GM18517 (cell line): ENCODE results near the gene ANKMY1.

Experiments used
- ATAC-seq: cut with Tn5 transposase; IDR thresholded peaks from one replicate; pipeline ENCODE4 v1.9.1; 2021; ENCODE audit warnings: mild to moderate bottlenecking, moderate library complexity; ENCODE audit not compliant: unreplicated experiment

The ANKMY1 gene

GRCh38 chr2:240581811-240582210 lies 24.0 kb upstream of the ANKMY1 start:
- no peak for ATAC-seq

DNA sequence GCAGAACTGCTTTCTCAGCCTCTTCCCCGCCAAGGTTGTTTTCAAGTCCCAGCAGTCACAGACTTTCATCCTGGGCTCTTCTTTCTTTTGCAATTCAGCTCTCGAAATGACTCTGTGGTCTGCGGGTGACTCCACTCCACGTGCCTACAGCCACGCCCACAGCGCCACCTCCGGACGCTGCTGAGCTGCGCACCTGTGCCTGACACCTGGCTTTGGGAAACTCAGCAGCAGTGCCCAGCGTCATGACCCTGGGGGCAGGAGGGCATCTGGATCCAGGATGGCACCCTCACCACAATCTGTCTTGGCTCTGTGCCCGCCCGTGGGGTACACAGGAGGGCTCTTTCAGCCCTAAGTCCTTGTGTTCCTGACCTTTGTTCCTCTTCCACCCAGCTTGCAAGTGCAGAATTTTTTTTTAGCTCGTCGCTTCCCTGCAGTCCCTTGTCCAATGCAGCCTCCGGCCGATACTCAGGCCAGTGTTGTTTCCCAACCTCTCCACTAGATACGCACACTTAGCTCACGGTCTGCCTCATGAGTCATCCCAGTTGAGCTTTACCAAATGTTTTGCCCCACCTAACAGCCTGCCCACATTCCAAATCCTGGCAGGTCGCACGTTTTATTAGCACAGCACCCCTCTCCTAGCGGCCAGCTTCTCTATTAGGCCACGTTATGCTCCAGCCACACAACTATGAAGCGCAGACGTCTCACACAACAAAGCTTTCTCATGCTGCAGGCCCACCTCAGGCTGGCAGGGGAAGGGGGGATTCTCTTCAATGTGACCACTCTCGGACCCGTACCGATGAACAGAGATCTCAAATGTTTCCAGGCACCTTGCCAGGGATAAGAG lies 22.2 kb upstream of the ANKMY1 start:
- ATAC-seq, result no peak

- ATAC-seq, result no peak
These were observed 21.4 kb upstream of the ANKMY1 start for GRCh38 chr2:240579071-240579762.

- ATAC-seq, result no peak
These were observed 20.7 kb upstream of the ANKMY1 start for GRCh38 chr2:240578488-240578887.

GRCh38 chr2:240578110-240578450 lies 20.3 kb upstream of the ANKMY1 start:
- no peak for ATAC-seq

DNA sequence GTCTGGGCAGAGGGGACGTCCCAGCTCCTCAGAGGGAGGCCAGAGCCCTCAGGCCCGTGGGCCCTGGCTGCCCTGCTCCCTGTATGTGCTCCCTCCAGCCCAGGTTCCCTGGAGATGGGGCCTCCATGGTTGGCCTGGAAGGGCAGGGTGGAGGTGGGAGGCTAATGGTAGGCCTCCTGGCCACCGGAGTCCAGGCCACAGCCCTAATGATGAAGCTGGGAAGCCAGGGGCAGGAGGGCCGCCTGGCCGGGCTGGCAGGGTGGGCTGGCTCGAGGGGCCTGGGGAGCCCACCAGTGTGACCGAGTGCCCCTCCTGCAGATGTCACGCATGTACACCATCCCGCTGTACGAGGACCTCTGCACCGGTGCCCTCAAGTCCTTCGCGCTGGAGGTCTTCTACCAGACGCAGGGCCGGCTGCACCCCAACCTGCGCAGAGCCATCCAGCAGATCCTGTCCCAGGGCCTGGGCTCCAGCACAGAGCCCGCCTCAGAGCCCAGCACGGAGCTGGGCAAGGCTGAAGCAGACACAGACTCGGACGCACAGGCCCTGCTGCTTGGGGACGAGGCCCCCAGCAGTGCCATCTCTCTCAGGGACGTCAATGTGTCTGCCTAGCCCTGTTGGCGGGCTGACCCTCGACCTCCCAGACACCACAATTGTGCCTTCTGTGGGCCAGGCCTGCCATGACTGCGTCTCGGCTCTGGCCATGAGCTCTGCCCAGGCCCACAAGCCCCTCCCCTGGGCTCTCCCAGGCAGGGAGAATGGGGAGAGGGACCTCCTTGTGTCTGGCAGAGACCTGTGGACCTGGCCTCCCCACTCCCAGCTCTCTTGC lies 19.7 kb upstream of the ANKMY1 start:
- no peak for ATAC-seq

GRCh38 chr2:240576436-240577205 lies 18.8 kb upstream of the ANKMY1 start:
- no peak for ATAC-seq

- ATAC-seq, result no peak
These were observed 18.2 kb upstream of the ANKMY1 start for GRCh38 chr2:240576036-240576435.

DNA sequence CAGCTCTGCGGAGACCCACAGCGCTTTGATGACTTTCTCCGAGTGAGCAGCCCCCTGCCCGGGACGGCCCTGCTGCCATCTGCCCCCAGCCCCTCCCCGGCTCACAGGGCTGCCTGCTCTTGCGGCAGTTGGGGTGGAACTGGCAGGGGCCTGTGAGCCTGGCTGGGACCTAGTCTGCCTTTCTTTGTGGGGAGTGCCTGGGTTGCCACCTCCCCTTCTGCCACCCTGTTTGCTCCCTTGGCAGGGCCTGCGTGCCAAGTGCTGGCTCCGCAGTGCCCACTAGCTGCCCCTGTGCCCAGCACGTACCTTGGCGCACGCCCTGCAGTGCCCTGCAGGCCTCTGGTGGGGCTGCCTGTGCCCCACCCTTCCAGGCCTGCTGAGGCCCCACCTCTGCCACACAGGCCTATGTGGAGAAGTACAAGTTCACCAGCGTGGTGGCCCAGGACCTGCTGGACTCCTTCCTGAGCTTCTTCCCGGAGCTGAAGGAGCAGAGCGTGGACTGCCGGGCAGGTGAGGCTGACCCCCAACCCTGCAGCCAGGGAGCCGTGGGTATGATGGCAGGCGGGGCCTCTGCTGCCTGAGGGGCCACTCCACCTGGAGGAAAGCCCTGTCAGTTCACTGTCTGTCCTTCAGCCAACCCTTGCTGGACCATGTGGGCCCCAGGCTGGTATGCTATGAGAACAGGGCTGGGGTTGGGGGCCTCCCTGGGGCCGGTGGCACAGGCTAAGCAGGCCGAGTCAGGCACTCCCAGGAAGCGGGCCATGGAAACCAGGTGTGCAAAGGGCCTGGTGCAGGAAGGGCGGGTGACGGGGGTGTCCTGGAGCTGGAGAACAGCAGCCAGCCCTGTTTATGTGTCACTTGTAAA lies 17.5 kb upstream of the ANKMY1 start:
- no peak for ATAC-seq

- ATAC-seq, result no peak
These were observed 16.8 kb upstream of the ANKMY1 start for GRCh38 chr2:240574386-240575100.

- no peak for ATAC-seq
These were observed 16.0 kb upstream of the ANKMY1 start for GRCh38 chr2:240573516-240574385.

DNA sequence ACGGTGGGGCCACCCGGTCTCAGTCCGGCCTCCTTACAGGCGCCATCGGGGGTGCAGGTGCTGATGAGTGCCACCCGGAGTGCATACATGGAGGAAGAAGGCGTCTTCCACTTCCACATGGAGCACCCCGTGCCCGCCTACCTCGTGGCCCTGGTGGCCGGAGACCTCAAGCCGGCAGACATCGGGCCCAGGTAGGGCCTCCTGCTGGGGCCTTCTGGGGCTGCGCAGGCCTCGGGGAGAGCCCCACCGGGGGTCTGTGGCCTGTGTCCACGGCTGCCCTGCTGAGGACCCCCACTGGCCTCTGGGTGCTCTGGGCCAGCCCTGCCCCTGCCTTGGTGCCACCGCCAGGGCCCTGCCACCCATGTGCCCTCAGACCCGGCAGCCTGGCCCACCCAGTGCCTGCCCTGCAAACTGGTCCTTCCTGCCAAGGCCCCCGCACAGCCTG lies 15.3 kb upstream of the ANKMY1 start:
- no peak for ATAC-seq

- ATAC-seq, result no peak
These were observed 14.6 kb upstream of the ANKMY1 start for GRCh38 chr2:240572141-240573031.

DNA sequence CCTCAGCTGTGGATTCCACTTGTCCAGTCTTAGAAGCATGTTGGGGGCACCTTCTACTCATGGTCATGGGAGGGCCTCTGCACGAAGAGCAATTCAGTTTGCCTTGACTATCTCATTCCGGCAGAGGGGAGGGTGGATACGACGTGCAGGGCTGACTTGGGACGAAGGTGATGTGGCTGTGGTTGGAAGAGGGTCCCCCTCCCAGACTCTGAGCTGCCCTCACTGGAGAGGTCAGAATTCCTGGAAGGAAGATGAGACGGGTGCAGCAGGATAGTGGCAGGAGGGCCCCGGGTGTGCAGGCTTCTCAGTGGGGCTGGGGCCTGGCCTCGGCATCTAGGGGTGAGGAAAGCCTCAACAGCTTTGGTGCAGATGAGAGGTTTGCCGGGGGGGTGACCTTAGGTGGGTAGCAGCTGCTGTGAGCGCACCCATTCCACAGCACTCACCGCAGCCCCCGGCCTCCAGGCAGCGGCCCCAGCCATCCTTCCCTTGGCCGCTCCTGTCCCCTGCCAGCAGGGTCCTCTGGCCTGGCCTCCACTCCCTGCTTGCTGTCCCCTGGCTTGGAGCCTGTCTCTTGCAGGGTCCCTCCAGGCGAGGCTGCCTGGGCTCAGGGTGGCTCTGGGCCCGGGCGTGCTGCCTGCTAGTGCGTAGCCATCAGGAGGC lies 13.7 kb upstream of the ANKMY1 start:
- ATAC-seq, result no peak

- ATAC-seq, result no peak
These were observed 12.9 kb upstream of the ANKMY1 start for GRCh38 chr2:240570531-240571313.

GRCh38 chr2:240569998-240570530 lies 12.3 kb upstream of the ANKMY1 start:
- ATAC-seq, result no peak
